Fibroblast of skin of right biceps (primary cell): ENCODE data around the gene DEPDC1B.
"Not testable (repeated sequence)": the region's sequence is repeated elsewhere in the genome, so short reads cannot be mapped to it uniquely, and the experiment has no call there.

Experiments
- DNase-seq: peaks from one replicate; pipeline ENCODE4 v3.0.0-alpha.2; 2013

DEPDC1B gene

DNA sequence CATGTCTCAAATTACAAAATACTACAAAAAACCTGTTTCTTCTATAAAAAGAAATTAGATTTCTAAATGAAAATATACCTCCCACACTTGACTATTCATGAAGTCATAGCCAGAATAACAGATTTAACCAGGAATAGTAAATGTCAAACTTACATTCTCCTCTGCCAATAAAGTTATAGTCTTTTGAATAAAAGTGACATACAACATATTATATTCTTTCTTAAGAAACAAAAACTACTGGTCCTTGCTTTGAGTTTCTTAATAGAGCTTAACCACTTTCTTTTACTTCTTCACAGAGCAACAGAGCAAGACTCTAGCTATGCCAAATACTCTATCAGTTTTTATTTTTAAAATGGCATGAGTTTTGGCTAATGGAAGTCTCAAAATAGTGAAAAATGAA, 61.7 kb downstream of the DEPDC1B start:
- DNase-seq = no peak

DNA sequence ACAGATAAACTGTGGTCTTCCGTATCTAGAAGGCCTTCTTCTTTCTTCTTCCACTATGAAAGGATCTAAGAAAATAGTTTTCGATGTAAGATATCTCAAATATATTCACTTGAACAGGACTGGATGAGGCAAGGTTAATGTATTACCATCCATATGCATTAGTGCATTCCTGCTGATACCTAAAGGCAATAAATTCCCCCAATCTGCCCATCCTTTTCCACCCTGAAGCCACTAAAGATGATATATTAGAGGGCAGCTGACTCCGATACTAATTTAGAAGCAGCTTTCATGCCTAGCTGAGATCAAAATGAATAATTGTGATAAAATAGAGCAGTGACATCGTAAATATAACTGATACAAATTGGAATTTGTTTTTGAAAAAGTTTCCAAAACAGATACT, 63.3 kb downstream of the DEPDC1B start:
- no peak for DNase-seq

DNA sequence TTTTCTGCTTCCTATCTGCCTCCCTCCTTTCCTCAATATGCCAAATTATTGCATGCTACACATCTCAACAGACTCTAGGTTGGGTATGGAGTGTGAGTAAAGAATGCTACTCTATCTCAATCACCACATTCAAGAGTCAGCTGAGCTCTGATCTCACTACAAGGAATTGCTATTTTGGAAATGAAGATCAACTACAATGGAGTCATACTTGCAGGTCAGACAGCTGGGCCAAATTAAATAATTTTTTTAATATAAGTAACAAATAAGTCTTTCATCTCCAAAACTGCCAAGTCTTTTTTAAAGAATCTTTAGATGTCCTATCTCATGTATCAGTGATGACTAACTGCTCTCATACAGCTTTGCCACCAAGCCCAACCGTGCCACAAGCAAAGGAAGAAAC, 64.0 kb downstream of the DEPDC1B start:
- no peak for DNase-seq

DNA sequence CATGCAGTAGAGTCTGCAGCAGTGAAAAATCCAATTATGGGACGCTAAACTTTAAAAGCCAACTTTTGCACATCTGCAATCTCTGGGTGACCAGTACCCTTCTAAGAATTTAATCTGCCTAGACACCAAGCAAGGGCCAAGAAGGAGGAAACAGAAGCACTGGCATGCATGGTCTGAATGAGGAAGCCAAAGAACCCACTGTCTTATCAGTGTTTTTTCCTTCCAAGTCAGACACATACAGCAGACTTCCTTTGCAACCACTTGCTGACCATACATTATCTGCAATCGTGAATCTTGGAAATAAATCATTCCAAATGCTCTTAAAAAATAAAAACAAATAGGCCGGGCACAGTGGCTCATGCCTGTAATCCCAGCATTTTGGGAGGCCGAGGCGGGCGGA, 65.9 kb downstream of the DEPDC1B start:
- DNase-seq = no peak

DNA sequence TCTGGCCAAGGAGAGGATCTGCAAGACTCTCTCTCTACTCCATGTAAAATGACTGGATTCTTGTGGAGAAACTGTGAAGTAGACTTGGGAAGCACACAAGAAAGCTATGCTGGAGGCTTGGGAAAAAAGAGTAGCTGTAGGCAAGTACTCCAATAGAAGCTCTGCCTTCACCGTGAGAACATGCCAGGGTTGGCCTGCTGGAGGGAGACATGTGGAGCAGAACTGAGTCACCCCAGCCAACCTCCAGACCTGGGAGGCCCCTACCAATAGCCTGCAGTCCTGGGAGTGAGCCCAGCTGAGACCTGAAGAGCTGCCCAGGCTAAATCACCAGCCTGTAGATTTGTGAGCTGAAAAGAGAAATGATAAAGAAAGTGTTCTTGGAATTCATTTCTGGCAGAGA, 66.6 kb downstream of the DEPDC1B start:
- peak; percentile 69 for DNase-seq

DNA sequence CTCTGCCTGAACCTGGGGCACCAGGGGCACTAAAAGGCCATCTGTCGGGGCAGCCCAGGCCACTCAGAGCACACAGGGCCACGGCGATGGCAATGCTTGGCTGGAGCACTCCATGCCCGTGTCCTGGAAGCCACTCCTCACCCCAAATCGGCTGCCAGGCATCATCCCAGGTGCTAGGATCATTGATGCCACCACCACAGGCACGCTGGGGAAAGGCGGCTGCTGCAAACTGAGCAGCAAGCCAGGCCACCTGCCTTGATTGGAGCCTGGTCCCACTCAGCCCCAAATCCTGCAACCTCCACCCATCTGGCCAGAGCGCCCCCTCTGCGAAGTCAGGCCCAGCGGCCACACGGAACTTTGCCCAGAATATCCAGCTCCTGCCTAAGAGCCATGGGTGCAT, 67.8 kb downstream of the DEPDC1B start:
- no peak for DNase-seq

DNA sequence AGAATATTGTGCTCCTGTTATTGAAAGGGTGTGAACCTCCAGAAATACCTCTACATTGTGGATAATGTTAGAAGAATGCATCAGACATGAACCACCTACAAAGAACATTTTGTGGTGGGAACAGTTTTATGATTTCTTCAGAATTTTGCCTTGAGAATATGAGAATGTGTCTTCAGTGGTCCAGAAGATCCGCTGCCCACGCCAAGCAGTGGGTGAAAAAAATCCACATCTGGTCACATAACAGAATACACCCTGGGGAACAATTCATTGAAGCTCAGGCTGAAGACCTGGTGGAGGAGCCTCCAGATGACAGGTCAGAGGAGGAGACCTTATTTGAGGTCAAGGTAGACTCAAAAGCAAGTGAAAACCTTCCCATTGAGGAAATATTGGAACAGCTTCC, 69.1 kb downstream of the DEPDC1B start:
- DNase-seq = no peak

DNA sequence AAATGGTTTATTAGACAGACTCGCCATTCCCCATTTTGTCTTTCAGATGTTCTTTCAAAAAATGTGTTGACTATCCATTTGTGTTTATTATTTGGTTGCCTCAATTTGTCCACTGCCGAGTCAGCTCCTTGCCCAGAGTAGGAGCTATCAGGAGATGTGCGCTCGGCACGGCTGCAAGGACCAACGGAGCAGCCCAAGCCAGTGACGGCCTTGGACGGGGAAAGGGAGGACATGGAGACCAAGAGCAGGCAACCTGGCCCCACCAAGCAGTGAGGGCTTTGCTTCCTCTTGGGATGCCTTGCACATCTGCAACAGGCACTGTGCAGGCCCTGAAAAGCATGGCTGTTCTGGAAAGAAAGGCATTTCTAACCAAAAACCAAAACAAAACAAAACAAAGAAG, 69.8 kb downstream of the DEPDC1B start:
- no peak for DNase-seq

DNA sequence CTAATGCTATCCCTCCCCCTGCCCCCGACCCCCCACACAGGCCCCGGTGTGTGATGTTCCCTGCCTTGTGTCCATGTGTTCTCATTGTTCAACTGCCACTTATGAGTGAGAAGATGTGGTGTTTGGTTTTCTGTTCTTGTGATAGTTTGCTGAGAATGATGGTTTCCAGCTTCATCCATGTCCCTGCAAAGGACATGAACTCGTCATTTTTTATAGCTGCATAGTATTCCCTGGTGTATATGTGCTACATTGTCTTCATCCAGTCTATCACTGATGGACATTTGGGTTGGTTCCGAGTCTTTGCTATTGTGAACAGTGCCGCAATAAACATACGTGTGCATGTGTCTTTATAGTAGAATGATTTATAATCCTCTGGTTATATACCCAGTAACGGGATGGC, 75.1 kb downstream of the DEPDC1B start:
- not testable (repeated sequence) for DNase-seq

DNA sequence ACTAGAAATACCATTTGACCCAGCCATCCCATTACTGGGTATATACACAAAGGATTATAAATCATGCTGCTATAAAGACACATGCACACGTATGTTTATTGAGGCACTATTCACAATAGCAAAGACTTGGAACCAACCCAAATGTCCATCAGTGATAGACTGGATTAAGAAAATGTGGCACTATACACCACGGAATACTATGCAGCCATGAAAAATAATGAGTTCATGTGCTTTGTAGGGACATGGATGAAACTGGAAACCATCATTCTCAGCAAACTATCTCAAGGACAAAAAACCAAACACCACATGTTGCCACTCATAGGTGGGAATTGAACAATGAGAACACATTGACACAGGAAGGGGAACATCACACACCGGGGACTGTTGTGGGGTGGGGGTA, 79.2 kb downstream of the DEPDC1B start:
- DNase-seq = not testable (repeated sequence)

DNA sequence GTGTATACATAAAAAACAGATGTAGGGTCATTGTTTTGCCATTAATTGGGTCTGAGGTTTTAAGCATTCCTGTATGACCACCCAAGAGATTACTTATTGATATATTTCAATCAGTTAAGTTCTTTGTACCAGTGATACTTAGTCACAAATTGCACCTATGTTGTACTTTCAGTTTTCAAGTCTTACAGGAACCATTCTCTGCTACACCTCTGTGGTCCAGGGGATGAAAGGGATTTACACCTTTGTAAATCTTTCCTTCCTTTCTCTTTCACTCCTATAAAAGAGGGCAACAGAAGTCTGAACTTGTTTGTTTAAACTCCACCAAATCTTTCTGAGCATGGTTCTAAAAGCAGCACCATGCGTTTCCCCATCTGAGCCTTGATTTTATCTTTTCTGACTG, 86.1 kb downstream of the DEPDC1B start:
- no peak for DNase-seq

DNA sequence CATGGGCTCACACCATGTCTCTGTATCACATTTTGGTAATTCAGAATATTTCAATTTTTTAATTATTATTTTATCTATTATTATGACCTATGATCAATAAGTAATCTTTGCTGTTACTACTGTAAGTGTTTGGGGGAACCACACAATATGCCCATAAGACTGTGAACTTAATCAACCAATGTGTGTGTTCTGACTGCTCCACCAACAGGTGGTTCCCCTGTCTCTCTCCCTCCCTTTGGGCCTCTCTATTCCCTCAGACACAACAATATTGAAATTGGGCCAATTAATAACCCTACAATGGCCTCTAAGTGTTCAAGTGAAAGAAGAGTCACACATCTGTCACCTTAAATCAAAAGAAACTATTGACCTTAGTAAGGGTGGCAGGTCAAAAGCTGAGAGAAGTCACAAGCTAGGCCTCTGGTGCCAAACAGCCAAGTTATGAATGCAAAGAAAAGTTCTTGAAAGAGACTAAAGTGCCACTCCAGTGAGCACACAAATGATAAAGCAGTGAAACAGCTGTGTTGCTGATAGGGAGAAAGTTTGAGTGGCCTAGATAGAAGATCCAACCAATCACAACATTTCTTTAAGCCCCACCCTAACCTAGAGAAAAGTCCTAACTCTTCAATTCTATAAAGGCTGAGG, 88.7 kb downstream of the DEPDC1B start:
- no peak for DNase-seq

DNA sequence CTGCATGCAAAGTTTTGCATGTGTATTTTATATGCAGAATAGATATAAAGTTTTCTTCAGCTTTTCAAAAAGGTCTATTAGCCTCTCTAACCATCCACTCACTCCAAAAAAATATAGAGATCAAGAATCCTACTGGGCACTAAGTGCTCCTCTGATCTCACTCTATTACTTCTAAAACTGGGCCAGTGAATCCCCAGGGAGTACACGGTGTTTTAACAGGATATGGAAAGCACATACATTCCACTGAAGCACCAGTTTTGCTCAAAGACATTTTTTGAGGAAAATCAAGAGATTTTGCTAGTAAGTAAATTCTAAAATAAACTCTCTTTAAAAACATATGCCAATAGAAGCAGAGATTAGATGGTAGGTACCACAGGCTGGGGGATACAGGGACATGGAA, 95.2 kb downstream of the DEPDC1B start:
- peak; percentile 33 for DNase-seq

DNA sequence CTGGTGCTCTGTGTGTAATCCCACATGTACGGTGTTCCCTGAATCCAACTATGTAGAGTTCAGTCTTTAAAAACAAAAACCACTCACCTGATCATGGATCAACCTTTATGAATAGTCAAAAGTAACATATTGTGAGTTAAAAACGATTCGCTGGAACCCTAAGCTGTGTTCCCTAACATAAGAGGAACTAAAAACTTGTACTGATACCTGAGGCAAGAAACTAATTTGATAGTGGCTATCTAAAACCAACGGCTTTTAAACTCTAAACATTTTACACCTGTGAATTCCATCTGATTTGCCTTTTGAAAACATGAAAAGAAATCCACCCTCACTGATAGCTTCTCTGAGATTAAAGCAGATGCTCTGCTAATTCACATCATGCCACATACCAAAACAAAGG, 101.5 kb downstream of the DEPDC1B start:
- DNase-seq = no peak

DNA sequence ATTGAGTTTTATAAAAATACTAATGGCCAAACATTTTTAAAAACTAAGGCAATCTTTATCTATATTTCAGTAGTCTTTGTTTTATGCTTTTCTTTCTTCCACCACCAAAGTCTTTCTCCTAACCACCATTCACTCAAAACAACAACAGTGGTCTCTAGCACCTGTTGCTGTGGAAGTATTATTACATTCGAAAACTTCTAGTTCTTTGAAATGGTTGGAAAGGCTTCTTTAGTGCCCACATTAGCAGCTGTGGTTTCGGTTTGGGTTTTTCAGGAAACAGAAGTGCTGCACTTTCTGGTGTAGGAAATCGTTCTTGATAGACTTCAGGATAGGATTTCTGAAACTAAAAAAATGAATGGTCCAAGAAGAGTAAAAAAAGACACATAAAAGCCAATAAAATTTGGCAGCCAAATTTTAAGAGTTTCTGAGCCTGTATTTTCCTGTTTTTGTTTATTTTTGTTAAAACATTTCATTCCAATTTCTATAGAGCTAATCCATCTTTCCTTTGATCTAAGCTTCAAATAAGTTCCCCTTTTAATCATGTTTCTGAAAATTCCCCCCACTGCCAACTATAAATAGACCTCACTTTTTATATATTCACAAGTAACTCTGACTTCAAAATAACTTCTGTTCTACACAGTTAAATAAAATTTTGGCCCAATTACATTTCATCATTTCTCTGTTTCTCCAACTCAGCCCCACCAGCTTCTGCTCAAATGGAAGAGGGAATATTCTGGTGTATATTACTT, 102.2 kb downstream of the DEPDC1B start:
- DNase-seq = no peak

DNA sequence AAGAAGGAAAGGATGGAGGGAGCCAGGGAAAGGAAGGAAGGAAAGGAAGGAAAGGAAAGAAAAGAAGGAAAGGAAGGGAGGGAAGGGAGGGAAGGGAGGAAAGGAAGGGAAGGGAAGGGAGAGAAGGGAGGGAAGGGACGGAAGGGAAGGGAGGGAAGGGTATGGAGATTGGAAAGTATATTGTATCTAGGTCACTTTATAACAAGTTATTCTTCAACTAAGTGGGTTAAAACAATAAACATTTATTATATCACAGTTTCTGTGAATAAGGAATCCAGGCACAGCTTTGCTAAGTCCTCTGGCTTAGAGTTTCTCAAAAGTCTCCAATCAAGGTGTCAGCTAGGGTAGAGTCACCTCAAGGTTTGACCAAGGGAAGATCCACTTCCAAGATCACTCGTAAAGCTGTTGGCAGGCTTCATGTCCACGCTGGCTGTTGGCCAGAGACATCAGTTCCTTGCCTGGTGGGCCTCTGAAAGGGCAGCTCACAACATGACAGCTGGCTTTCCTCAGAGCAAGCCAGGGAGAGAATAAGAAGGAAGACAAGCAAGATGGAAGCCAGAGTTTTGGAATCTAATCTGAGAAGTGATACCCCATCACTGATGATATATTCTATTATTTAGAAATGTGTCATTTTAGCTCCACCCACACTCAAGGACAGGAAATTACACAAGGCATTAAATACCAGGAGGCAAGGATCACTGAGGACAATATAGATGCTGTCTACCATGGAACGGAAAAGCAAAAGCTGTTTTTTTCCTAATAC, 105.1 kb downstream of the DEPDC1B start:
- no peak for DNase-seq

DNA sequence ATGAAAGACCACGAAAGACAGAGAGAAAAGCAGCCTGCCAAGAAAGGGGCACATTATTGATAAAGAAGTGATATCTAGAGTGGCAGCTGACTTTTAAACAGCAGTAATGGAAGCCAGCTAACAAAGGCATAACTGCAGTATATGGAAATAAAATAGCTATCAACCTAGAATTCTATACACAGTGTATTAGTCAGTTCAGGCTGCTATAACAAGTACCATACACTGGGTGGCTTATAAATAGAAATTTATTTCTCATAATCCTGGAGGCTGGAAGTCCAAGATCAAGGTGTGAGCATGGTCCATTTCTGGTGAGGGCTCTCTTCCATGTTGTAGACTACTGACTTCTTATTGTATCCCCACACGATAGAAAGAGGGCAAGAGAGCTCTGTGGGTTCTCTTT, 109.8 kb downstream of the DEPDC1B start:
- DNase-seq = no peak

DNA sequence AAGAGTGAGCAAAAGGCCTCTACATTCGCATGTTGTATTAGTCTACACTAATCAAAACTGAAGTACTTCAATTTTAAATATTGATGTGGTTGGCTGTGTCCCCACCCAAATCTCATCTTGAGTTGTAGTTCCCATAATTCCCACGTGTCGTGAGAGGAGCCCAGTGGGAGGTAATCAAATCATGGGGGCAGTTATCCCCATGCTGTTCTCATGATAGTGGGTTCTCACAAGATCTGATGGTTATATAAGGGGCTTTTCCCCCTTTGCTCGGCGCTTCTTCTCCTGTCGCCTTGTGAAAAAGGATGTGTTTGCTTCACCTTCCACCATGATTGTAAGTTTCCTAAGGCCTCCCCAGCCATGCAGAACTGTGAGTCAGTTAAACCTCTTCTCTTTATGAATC, 112.7 kb downstream of the DEPDC1B start:
- not testable (repeated sequence) for DNase-seq

DNA sequence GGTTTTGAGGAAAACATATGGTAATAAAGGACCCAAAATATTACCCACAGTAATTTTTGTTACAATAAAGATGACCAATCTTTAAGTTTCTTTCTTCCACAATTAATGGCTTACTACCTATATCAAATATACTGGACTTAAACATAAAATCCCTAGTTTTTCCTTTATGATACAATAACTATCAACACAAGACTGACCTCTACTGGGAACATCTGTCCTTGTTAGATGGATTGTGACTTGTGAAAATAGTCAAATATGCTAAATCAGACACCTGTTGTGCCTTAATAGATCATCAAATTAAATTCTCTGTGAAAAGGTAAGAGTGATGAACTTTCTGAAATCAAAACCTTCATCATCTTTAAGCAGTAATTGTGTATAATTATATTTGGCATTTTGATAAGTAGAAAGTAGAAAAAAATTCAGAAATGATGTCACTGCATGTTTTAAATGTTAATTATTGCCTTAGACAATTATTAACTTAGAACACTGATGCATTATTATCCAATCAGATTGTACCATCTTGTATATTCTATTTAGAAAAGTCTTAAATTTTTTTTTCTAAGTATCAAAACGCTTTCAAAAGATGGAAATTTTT, 113.6 kb downstream of the DEPDC1B start:
- DNase-seq = peak; percentile 23

DNA sequence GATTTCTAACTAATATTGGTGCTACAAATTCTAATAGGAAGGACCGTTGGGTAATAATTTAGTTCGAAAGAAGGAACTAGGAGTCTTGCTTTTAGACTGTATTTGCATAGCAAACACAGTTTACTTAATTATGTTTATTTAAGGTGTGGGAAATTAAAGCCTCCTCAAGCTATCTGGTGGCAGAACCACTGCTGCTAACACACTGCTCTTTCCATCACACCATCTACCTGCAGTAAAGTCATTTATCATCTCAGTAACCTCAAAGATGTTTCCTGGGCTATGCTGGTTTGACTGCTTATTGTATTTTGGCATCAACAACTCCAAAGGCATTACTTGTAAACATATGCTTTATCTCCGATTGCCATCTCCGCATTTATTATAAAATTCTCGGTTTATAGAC, 114.3 kb downstream of the DEPDC1B start:
- no peak for DNase-seq

DNA sequence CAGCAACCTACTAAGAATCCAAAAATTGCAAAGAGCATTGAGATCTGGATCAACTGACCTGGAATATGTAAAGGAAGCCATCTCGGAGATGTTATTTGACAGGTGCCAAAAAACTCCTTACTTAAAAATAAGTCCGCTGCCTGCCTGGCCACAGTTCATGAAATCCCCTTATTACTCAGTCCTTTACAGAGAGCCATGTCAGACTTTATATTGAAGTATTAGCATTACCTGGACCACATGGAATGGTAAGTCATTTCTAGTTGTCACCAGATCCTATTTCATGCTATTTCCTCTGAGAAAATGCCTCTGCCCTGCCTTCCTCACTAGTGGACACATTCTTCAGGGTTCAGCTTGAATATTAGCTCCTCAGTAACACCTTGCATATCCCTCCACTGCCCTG, 115.7 kb downstream of the DEPDC1B start:
- no peak for DNase-seq

DNA sequence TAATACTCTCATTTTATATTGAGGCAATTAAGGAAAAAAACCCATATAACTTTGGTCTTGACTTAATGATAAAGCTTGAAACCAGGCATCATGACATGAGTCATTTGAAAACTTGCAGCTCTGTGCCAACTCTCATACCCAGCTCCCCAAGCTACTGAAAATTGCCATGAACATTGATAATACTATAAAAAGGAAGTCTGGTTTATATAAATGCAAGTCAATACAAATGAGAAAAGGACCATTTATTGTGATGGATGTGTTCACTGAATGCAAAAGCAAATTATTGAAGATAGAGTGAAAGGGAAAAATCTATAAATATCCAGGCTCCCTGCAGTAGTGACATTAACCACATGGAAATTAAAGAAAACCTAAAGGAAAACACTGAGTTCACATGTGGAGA, 116.3 kb downstream of the DEPDC1B start:
- DNase-seq = no peak

DNA sequence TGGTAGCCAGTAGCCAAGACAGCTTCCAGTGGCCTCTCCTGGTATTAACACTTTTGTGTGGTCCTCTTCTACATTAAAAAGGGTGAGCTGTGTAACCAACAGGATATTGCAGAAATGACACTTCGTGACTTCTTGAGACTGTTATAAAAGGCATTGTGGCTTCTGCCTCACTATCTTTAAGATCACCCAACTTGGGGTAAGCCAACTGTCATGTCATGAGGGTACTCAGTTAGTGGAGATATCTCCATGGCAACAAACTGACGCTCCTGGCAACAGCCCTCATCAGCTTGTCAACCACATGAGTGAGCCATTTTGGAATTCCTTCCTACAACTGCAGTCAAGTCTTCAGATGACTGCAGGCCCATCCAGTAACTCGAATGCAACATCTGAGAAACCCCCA, 121.7 kb downstream of the DEPDC1B start:
- DNase-seq = no peak

DNA sequence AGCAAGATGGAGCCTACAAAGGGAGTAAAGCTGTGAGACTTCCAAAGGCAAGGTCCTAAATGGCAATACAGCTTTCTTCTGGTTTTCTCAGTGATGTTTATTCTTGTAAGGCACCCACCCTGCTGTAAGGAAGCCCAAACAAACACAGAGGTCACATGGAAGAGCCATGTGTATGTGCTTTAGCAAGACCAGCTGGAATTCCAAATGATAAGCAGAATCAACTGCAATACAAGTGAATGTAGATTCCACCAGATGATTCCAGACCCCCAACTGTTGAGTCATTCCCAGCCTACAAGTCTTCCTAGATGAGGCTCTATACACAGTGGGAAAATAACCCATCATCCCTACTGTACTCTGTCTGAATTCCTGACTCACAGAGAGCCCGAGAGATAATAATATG, 122.8 kb downstream of the DEPDC1B start:
- DNase-seq = peak; percentile 30
